Hepatocyte (in vitro differentiated cells): Measurements from ENCODE around the gene SLC22A14.

ENCODE experiments used
- CTCF ChIP-seq: fragments of 200-600 bp; sonication (generic); IDR thresholded peaks from 2 replicates; pipeline ENCODE4 v1.5.1; 2016; ENCODE audit warnings: antibody characterized with exemption, mild to moderate bottlenecking; ENCODE audit not compliant: poor library complexity
- EZH2 ChIP-seq: fragments of 200-600 bp; sonication (generic); IDR thresholded peaks from 2 replicates; pipeline ENCODE4 v1.6.1; 2016; ENCODE audit warnings: antibody characterized with exemption, mild to moderate bottlenecking, borderline replicate concordance
- EZH2phosphoT487 ChIP-seq: fragments of 200-600 bp; sonication (generic); IDR thresholded peaks from one replicate; pipeline ENCODE4 v1.6.1; 2018; ENCODE audit warnings: antibody characterized with exemption, mild to moderate bottlenecking, low read depth, moderate library complexity; ENCODE audit not compliant: unreplicated experiment, severe bottlenecking

GRCh38 chr3:38362825-38363224 is 80.7 kb downstream of the SLC22A14 start:
- TF ChIP-seq CTCF (no peak), EZH2 (no peak), EZH2phosphoT487 (no peak)
